Epithelial cell of prostate (primary cell): ENCODE measurements around the gene KIZ.

Source experiments
- DNase-seq: peaks from one replicate; pipeline ENCODE4 v3.0.0-alpha.2; 2011; ENCODE audit warnings: low read depth, low spot score
- H3K27ac ChIP-seq: fragments of 450-650 bp; 2 replicates; pipeline ENCODE4 v1.5.1; 2017; ENCODE audit warnings: mild to moderate bottlenecking

Gene KIZ

DNA sequence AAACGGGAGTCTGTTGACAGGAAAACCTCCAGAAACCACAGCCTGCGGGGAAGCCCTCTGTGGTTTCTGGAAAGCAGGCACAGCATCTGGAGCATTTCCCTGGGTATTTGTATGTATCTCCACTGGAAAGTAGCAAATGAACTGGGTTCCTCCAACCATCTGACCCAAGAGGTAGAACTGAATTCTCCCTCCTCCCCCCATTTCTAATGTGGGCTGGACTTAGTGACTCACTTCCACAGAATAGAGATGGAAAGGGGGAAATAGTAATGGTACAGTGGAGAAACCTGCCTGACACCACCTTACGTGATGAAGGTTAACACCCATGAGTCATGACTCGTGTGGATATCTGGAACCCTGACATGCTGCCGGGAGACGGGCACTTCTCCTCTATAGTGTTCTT lies 125.4 kb downstream of the KIZ start:
- no peak overlapping the region for H3K27ac ChIP-seq
- peak; percentile 18 for DNase-seq

DNA sequence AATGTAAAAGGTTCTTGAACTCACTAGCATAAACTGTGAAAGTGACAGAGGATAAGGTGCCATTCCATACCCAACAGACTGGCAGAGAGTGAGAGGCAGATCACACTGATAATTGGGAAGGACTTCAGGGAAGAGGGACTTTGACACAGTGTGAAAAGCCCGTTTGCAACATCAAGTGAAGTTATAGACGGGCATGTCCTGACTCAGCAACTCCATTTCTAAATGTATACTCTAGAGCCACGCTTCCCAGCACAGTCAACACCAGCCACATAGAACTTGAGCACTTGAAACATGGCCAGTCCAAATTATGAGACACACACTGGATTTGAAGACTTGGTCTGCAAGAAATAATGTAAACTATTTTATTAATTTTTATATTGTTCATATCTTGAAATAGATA lies 131.3 kb downstream of the KIZ start:
- no peak for DNase-seq
- H3K27ac ChIP-seq: no peak overlapping the region

DNA sequence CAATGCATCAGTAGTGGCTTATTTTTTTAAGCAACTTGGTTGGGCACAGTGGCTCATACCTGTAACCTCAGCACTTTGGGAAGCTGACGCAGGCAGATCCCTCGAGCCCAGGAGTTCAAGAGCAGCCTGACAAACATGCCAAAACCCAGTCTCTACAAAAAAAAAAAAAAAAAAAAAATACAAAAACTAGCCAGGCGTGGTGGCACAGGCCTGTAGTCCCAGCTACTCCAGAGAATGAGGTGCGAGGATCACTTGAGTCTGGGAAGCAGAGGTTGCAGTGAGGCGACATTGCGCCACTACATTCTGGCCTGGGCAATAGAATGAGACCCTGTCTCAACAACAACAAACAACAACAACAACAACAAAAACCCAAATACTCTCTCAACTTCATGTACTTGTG lies 132.5 kb downstream of the KIZ start:
- DNase-seq: no peak
- no peak overlapping the region for H3K27ac ChIP-seq

- DNase-seq: no peak
- H3K27ac ChIP-seq: no peak overlapping the region
These were observed 133.5 kb downstream of the KIZ start for GRCh38 chr20:21259346-21259745.

DNA sequence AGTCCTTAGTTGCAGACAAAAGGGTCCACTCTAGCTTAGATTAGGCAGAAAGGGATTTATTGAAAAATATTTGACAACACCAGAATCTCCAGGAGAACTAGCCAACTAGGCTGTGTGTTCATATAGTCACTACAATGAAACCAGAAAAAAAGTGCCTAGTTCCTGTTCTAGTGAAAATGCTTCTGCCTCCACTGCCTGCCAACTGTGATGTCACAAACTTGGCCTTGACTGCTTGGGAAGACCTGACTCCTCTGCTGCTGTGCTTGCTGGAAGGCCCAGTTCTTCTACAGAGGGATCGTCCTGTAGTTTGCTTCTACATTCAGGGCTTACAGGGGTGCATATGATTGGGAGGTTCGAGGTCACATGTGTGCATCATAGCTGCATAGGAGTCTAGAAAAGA lies 136.9 kb downstream of the KIZ start:
- no peak for DNase-seq
- H3K27ac ChIP-seq: no peak overlapping the region

GRCh38 chr20:21265261-21266190 lies 139.6 kb downstream of the KIZ start:
- no peak overlapping the region for H3K27ac ChIP-seq
- DNase-seq: no peak

DNA sequence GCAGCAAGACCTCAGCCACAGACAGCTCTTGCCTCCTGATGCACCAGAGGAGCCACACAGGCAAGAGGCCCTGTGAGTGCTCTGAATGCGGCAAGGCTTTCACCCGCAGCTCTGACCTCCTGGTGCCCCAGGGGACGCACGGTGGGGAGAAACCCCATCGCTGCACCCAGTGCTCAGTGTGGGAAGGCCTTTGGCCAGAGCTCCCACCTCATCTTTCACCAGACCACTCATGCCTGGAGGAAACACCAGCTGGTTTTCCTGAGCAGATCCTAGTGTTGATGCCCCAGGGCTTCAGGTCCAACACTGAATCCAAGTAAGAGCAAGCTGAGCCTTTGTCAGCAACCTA lies 140.3 kb downstream of the KIZ start:
- DNase-seq: no peak
- no peak overlapping the region for H3K27ac ChIP-seq

- no peak for DNase-seq
- no peak overlapping the region for H3K27ac ChIP-seq
These were observed 143.9 kb downstream of the KIZ start for GRCh38 chr20:21269772-21270171.

DNA sequence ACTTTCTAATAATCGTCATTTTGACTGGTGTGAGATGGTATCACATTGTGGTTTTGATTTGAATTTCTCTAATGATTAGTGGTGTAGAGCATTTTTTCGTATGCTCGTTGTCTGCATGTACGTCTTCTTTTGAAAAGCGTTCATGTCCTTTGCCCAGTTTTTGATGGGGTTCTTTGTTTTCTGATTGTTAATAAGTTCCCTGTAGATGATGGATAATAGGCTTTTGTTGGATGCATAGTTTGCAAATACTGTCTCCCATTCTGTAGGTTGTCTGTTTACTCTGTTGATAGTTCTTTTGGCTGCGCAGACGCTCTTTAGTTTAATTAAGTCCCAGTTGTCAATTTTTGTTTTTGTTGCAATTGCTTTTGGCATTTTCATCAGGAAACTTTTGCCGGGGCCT lies 144.9 kb downstream of the KIZ start:
- DNase-seq: no peak
- no peak overlapping the region for H3K27ac ChIP-seq

GRCh38 chr20:21272279-21272678 lies 146.4 kb downstream of the KIZ start:
- no peak for DNase-seq
- H3K27ac ChIP-seq: no peak overlapping the region

DNA sequence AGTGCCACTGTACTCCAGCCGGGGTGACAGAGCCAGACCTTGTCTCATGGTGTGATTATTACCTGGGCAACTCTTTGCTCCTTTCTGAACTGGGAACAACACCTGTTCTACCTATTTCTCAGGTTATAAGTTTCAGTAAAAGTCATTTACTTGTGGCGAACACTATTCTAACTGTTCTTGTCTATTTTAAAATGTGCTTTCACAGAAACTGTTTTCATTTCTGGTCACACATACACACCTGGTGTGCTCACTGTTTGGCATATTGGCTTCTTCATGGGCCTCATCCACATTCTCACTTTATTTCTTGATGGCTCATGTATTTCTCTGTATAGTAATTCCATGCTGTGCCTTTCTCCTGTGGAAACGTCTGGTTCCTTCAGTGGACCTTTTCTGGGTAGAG lies 146.8 kb downstream of the KIZ start:
- H3K27ac ChIP-seq: no peak overlapping the region
- no peak for DNase-seq

- no peak for DNase-seq
- H3K27ac ChIP-seq: no peak overlapping the region
These were observed 148.0 kb downstream of the KIZ start for GRCh38 chr20:21273755-21274386.

- no peak overlapping the region for H3K27ac ChIP-seq
- no peak for DNase-seq
These were observed 152.9 kb downstream of the KIZ start for GRCh38 chr20:21278829-21279228.

GRCh38 chr20:21279706-21280521 lies 154.0 kb downstream of the KIZ start:
- no peak overlapping the region for H3K27ac ChIP-seq
- DNase-seq: no peak

DNA sequence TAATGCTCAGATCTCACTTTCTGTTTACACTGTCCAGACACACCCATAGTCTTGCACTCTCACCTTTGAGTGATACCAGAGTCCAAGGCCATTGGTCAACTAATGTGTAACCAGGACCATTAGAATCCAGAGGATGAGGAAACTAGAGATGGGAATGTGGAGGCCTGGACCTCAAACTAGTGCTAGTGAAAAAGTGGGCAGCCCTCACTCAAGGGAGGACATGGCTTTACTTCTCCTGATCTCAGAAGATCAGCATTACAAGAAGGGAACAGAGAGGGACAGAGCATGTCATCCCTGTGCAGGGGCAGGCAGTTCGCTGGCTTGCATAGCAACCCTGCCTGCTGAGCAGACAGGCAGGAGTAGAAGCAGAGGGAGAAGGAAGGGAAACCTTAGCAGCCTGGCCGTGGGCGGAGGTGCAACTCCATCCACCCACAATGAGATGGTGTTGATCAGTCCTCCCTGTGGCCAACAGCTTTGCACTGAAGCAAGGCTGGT lies 154.7 kb downstream of the KIZ start:
- DNase-seq: no peak
- no peak overlapping the region for H3K27ac ChIP-seq

DNA sequence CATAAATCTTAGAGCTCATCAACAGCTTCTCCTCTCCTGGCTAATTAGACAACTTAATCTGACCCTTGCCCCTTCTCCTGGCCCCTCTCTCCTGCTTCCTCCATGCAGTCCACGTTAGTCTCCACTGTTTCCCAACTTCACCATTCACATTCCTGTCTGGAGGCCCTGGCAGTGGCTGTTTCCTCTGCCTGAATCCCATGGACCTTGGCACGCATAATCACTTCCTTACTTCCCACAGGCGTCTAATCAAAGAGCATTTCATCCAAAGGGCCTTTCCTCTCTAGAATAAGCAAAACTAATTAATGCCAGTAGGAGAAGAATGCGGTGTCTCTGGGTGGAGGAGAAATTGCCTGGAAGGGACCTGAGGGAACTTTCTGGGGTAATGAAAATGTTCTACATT lies 160.9 kb downstream of the KIZ start:
- DNase-seq: no peak
- no peak overlapping the region for H3K27ac ChIP-seq

DNA sequence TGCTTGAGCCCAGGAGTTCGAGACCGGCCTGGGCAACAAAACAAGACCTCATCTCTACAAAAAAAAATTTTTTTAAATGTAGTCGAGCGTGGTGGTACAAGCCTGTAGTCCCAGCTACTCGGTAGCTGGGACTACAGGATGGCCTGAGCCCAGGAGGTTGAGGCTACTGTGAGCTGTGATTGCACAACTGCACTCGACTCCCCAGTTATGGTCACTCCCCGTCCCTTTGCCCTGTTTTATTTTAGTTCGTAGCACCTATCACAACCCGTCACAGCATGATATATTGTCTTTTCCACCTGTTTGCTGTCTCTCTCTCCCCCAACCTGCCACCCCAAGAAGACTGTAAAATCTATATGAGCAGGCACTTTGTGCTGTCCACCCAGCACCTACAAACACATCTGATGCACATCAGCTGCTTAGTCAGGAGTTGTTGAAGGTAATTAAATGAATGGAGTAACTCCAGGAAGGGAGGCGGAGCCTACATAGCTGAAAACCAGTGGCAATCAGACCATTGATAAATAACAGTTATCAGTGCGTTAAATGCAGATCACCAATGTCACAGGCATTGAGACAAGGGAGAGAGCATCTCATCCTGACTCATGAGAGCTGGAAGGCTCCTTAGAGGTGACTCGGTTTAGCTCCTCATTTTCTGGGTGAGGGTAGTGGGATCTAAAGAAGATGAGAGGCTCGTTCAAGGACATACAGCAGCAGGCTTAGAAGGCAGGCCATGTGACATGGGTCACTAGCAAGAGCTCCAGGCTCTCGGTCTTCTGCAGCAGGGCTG lies 162.9 kb downstream of the KIZ start:
- DNase-seq: no peak

DNA sequence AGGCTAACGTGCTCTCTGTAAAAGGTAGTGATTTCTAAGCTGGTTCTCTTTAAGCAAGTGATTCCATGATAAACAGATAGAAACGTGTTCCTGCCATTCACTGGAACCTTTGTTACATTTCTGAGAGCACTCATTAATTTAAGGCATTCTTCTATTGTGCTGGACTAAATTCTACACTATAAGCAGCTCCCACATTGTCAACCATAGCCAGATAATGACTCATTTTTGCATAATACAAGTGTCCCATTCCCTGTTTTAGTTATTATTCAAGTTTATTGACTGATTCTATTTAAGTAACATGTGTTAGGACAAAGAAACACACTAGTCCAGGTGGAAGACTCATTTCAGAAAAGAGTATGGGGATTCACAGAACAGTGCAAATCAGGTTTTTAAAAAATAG lies 163.8 kb downstream of the KIZ start:
- DNase-seq: no peak

More for the DNA sequence above, 162.9 kb downstream of the KIZ start:
- H3K27ac ChIP-seq: no peak overlapping the region

GRCh38 chr20:21291026-21291425 lies 165.1 kb downstream of the KIZ start:
- no peak for DNase-seq
- H3K27ac ChIP-seq: no peak overlapping the region

More for the DNA sequence above, 163.8 kb downstream of the KIZ start:
- no peak overlapping the region for H3K27ac ChIP-seq

DNA sequence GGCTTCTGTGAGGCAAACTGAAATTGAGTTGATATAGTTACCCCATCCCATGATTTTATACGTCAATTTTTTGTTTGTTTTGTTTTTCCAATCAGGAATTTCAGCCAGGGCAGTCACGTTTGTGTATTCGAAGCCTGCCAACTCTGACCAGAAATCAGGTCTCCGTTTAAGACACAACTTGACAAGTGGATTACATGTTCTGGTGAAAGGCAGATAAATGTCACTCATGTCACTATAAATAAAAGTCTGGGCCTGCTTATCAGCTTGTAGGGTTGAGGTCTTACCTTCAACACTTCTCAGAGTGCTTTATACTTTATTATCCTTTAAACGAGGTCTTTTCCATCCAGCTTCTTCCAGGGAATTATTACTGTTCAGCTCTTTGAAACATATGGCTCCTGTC lies 168.9 kb downstream of the KIZ start:
- H3K27ac ChIP-seq: no peak overlapping the region
- no peak for DNase-seq
